ENCODE data around the gene KCNN4. TPM values are rescaled to one million over a fixed set of nuclear protein-coding genes. Genes with fewer than 3 reads are reported as not detected.
A peak's percentile ranks its signal among the peaks of the same experiment; 100 is the strongest.
"Not testable (repeated sequence)": the region's sequence is repeated elsewhere in the genome, so short reads cannot be mapped to it uniquely, and the experiment has no call there.

The KCNN4 gene
- 10 to 100 TPM in 3 of 4 donors, not detected in 1; 26.5 to 72.2 (median 37.4) TPM for total RNA-seq

DNA sequence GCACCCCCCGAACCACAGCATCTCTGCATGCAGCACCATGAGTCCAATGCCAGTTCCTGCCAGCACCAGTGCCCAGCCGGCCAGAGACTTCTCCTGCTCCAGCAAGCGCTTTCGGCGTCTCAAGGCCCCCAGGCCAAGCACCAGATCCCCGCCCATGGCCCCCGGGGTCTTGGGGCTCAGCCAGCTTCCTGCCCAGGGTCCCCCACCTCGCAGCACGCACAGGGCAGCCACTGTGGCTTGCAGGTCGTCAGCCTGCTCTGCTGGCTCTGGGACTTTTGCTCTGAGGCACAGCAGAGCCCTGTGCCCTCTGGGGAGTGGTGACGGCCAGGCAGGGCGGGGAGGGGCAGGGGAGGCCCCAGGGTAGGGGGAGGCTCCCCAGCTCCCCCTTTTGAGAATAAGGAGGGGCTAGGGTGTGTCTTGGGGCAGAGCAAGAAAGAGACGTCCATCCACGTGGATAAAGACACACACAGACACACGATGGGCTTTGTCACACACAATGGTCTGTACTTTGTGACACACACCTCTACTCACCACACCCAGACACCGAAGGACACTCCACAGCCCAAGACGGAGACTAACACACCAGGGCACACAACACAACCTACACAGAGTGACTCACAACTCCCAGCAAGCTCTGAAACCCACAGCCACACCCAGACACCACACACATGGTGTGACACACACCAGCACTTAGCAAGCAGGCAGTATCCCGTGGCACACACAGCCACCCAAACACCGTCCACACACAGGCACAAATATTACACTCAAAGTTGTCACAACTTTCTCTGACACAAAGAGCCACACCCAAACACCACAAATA is at the start of gene KCNN4:
Gene KCNN4 (minus strand): TSS at position 268 of the 820 bp plus-strand sequence. CDS start 112 bp downstream, at position 156.
- Histone ChIP-seq H3K4me3 (peak within 1 kb of the TSS in 3 of 4 donors; percentile 19 to 52 (median 43)), H3K9me3 (no peaks in the 10 kb centered on the region), H3K4me1 (peaks cover 34 to 75% (median 51%) of the 10 kb centered on the region in 4 donors), H3K36me3 (no peaks in the 10 kb centered on the region), H3K27ac (peak within 1 kb of the TSS; percentile 82 to 86 (median 84)), H3K27me3 (no peaks in the 10 kb centered on the region)
- peak; percentile 88 for DNase-seq
- intact Hi-C loops (cut with DNase I; ENCODE audit: low total_unique reads), result loop anchor here (5.0 kb wide), 1 partner anchor 34 kb away; no protein-coding TSS in a partner anchor
- in situ Hi-C loops (cut with MboI; ENCODE audit: low pct_ligation_motif_present in 1 of 4, low pct_unique_long_range_greater_than_20kb in 1 of 4, low sequenced_read_pairs in 3 of 4), result no loop called here
- 6% methylated on average over 16 of the region's 19 CpGs; no CpG with 5 or more reads in 1 of the 2 donors for WGBS, 2 donors (ENCODE audit: low coverage in 1 of 2)
- TF ChIP-seq POLR2AphosphoS5 (IDR thresholded peaks at IDR 0.05), result peak; percentile 83 to 96 (median 96)
- no peak for TF ChIP-seq EP300 (IDR thresholded peaks at IDR 0.05; ENCODE audit: low read depth)
- peak; percentile 94 for TF ChIP-seq POLR2A (IDR thresholded peaks at IDR 0.05)

DNA sequence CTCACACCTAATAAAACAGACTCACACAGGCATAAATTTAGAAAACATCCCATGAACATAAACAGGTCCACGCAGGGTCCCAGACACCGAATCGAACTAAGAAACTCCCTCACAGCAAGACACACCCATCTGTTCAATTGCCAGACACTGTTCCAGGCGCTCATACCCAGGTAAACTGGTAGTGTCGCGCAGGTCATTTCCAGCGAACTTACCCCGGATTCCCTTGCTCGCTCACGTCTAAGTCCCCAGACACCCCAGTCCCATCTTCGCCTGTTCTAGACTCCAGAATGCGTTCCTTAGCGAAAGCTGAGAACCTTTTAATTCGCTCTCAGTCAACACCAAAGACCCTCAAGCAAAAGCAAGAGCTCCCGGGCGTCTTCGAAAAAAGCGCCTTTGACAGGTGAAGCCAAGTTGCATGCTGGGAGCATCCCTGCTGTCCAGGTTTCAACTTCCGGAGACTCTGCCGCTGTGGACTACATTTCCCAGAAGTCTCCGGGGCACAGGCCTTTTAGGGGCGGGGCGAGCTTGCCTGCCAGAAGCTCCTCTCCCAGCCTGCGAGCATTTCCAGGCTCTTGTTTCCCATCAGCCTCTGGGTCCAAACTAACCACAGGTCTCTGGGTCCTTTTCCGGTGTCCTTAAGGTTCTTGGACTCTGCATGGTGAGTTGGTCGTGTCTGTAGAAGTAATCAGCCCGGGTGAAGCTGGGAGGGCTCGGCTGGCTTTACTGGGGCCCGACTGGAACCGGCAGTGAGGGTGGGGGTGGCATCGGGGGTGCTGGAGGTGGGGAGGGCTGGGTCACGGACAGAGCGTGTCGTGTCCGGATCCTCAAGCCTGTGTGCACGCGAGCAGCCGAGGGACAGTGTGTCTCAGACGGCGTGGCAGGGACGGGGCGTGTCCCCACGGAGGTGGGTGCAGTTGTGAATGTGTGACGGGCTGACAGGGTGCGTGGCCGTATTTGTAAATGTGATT is 46.3 kb upstream of the KCNN4 start, which contains the start of gene ZNF283:
Gene ZNF283 (plus strand): TSS at position 535 of the 968 bp plus-strand sequence. CDS start 6,184 bp downstream, outside the sequence.
- TF ChIP-seq POLR2AphosphoS5 (IDR thresholded peaks at IDR 0.05) (peak in 2 of 3 donors; percentile 28 to 29), POLR2A (IDR thresholded peaks at IDR 0.05) (no peak)
- in situ Hi-C loops (cut with MboI; ENCODE audit: low pct_ligation_motif_present in 1 of 4, low pct_unique_long_range_greater_than_20kb in 1 of 4, low sequenced_read_pairs in 3 of 4) (no loop called here), intact Hi-C loops (cut with DNase I; ENCODE audit: low total_unique reads) (no loop called here)
- DNase-seq, result peak; percentile 92
- Histone ChIP-seq H3K9me3 (peaks cover 0 to 6% of the 10 kb centered on the region in 2 donors), H3K4me1 (peaks cover 0 to 12% (median 5%) of the 10 kb centered on the region in 4 donors), H3K27me3 (peaks cover 18% of the 10 kb centered on the region), H3K27ac (peak within 1 kb of the TSS; percentile 69 to 82 (median 76)), H3K36me3 (peaks cover 0 to 35% (median 10%) of the 10 kb centered on the region in 4 donors), H3K4me3 (peak within 1 kb of the TSS; percentile 51 to 80 (median 66))
- WGBS, 2 donors (ENCODE audit: low coverage in 1 of 2), result 16 to 60% methylated on average over 1 to 46 of the region's 46 CpGs

DNA sequence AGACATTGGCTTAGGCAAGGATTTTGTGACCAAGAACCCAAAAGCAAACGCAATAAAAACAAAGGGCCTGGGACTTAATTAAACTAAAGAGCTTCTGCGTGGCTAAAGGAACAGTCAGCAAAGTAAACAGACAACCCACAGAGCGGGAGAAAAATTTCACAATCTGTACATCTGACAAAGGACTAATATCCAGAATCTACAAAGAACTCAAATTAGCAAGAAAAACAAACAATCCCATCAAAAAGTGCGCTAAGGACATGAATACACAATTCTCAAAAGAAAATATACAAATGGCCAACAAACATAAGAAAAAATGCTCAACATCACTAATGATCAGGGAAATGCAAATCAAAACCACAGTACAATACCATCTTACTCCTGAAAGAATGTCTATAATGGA is 43.8 kb upstream of the KCNN4 start:
- H3K9me3 ChIP-seq; intact Hi-C loops (cut with DNase I; ENCODE audit: low total_unique reads); DNase-seq; H3K27ac ChIP-seq; H3K4me3 ChIP-seq: not testable (repeated sequence)
- Histone ChIP-seq H3K4me1 (peaks cover 0 to 21% (median 5%) of the 10 kb centered on the region in 4 donors), H3K36me3 (peaks cover 0 to 12% (median 2%) of the 10 kb centered on the region in 4 donors), H3K27me3 (peaks cover 41% of the 10 kb centered on the region)
- WGBS, 2 donors (ENCODE audit: low coverage in 1 of 2), result 56 to 63% methylated on average over 4 of the region's 4 CpGs
- in situ Hi-C loops (cut with MboI; ENCODE audit: low pct_ligation_motif_present in 1 of 4, low pct_unique_long_range_greater_than_20kb in 1 of 4, low sequenced_read_pairs in 3 of 4), result loop anchor here in 1 of 4 donors (25.0 kb wide), 1 partner anchor 387 kb away; no protein-coding TSS in a partner anchor

- Histone ChIP-seq H3K4me1 (peaks cover 0 to 21% (median 5%) of the 10 kb centered on the region in 4 donors), H3K27me3 (peaks cover 44% of the 10 kb centered on the region)
- 84 to 97% methylated on average over 3 of the region's 3 CpGs for WGBS, 2 donors (ENCODE audit: low coverage in 1 of 2)
- in situ Hi-C loops (cut with MboI; ENCODE audit: low pct_ligation_motif_present in 1 of 4, low pct_unique_long_range_greater_than_20kb in 1 of 4, low sequenced_read_pairs in 3 of 4), result loop anchor here in 1 of 4 donors (25.0 kb wide), 1 partner anchor 387 kb away; no protein-coding TSS in a partner anchor
- H3K4me3 ChIP-seq; H3K27ac ChIP-seq; H3K9me3 ChIP-seq; intact Hi-C loops (cut with DNase I; ENCODE audit: low total_unique reads); H3K36me3 ChIP-seq; DNase-seq: not testable (repeated sequence)
Observed at GRCh38 chr19:43823856-43824255, 43.1 kb upstream of the KCNN4 start.

GRCh38 chr19:43820884-43821215 is 40.1 kb upstream of the KCNN4 start:
- H3K27me3 ChIP-seq, result peaks cover 44% of the 10 kb centered on the region
- H3K4me1 ChIP-seq, result peaks cover 0 to 9% (median 0%) of the 10 kb centered on the region in 4 donors
- TF ChIP-seq POLR2A (IDR thresholded peaks at IDR 0.05) (no peak), EP300 (IDR thresholded peaks at IDR 0.05; ENCODE audit: low read depth) (no peak), POLR2AphosphoS5 (IDR thresholded peaks at IDR 0.05) (no peak)
- TF ChIP-seq, protein P1, sequence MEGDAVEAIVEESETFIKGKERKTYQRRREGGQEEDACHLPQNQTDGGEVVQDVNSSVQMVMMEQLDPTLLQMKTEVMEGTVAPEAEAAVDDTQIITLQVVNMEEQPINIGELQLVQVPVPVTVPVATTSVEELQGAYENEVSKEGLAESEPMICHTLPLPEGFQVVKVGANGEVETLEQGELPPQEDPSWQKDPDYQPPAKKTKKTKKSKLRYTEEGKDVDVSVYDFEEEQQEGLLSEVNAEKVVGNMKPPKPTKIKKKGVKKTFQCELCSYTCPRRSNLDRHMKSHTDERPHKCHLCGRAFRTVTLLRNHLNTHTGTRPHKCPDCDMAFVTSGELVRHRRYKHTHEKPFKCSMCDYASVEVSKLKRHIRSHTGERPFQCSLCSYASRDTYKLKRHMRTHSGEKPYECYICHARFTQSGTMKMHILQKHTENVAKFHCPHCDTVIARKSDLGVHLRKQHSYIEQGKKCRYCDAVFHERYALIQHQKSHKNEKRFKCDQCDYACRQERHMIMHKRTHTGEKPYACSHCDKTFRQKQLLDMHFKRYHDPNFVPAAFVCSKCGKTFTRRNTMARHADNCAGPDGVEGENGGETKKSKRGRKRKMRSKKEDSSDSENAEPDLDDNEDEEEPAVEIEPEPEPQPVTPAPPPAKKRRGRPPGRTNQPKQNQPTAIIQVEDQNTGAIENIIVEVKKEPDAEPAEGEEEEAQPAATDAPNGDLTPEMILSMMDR (IDR thresholded peaks at IDR 0.05), result no peak
- WGBS, 2 donors (ENCODE audit: low coverage in 1 of 2), result 29 to 32% methylated on average over 5 of the region's 5 CpGs
- H3K27ac ChIP-seq, result no peak overlapping the region
- no peak for DNase-seq
- intact Hi-C loops (cut with DNase I; ENCODE audit: low total_unique reads) (no loop called here), in situ Hi-C loops (cut with MboI; ENCODE audit: low pct_ligation_motif_present in 1 of 4, low pct_unique_long_range_greater_than_20kb in 1 of 4, low sequenced_read_pairs in 3 of 4) (loop anchor here in 1 of 4 donors (25.0 kb wide), 1 partner anchor 384 kb away; no protein-coding TSS in a partner anchor)
- no peaks in the 10 kb centered on the region for H3K9me3 ChIP-seq
- H3K4me3 ChIP-seq, result peak overlapping the region in 3 of 4 donors; percentile 21 to 49 (median 22)
- no peaks in the 10 kb centered on the region for H3K36me3 ChIP-seq

Data from transverse colon (tissue), 4 donors.